Measurements from ENCODE around the gene COG1. TPM values are rescaled to one million over a fixed set of nuclear protein-coding genes. Genes with fewer than 3 reads are reported as not detected.
"Not testable (repeated sequence)": the region's sequence is repeated elsewhere in the genome, so short reads cannot be mapped to it uniquely, and the experiment has no call there.

The COG1 gene, protein sequence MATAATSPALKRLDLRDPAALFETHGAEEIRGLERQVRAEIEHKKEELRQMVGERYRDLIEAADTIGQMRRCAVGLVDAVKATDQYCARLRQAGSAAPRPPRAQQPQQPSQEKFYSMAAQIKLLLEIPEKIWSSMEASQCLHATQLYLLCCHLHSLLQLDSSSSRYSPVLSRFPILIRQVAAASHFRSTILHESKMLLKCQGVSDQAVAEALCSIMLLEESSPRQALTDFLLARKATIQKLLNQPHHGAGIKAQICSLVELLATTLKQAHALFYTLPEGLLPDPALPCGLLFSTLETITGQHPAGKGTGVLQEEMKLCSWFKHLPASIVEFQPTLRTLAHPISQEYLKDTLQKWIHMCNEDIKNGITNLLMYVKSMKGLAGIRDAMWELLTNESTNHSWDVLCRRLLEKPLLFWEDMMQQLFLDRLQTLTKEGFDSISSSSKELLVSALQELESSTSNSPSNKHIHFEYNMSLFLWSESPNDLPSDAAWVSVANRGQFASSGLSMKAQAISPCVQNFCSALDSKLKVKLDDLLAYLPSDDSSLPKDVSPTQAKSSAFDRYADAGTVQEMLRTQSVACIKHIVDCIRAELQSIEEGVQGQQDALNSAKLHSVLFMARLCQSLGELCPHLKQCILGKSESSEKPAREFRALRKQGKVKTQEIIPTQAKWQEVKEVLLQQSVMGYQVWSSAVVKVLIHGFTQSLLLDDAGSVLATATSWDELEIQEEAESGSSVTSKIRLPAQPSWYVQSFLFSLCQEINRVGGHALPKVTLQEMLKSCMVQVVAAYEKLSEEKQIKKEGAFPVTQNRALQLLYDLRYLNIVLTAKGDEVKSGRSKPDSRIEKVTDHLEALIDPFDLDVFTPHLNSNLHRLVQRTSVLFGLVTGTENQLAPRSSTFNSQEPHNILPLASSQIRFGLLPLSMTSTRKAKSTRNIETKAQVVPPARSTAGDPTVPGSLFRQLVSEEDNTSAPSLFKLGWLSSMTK
- total RNA-seq, result 10 to 100 TPM; 44.4 to 70.6 (median 58.0) TPM
- 10 to 100 TPM; 27.1 to 97.2 TPM for polyA plus RNA-seq
- long read RNA-seq, donor 1, transcript COG1-201 (14 exons, 3,079 nt), result major isoform, 23 of 131 reads
- long read RNA-seq, donor 1, partial matches to known transcripts, result 92 of 131 reads
- long read RNA-seq, donor 1, other reads (novel, unspliced or antisense), result 14 of 131 reads
- long read RNA-seq, donor 2, transcript COG1-201 (14 exons, 3,079 nt), result major isoform, 23 of 153 reads
- long read RNA-seq, donor 2, partial matches to known transcripts, result 117 of 153 reads
- long read RNA-seq, donor 2, other reads (novel, unspliced or antisense), result 11 of 153 reads
- long read RNA-seq, donor 3, transcript COG1-201 (14 exons, 3,079 nt), result major isoform, 24 of 240 reads
- long read RNA-seq, donor 3, partial matches to known transcripts, result 182 of 240 reads
- long read RNA-seq, donor 3, other reads (novel, unspliced or antisense), result 32 of 240 reads

GRCh38 chr17:73192894-73193701 lies at the start of gene COG1:
Gene COG1, plus strand, starts transcription at chr17:73193055. Its CDS starts 15 bp downstream, at chr17:73193070.
- ATAC-seq, result peak; percentile 88 to 93 (median 90)
- peaks cover 0 to 28% (median 19%) of the 10 kb centered on the region in 9 donors for H3K36me3 ChIP-seq
- peak; percentile 91 to 92 for DNase-seq
- TF ChIP-seq, protein P1, sequence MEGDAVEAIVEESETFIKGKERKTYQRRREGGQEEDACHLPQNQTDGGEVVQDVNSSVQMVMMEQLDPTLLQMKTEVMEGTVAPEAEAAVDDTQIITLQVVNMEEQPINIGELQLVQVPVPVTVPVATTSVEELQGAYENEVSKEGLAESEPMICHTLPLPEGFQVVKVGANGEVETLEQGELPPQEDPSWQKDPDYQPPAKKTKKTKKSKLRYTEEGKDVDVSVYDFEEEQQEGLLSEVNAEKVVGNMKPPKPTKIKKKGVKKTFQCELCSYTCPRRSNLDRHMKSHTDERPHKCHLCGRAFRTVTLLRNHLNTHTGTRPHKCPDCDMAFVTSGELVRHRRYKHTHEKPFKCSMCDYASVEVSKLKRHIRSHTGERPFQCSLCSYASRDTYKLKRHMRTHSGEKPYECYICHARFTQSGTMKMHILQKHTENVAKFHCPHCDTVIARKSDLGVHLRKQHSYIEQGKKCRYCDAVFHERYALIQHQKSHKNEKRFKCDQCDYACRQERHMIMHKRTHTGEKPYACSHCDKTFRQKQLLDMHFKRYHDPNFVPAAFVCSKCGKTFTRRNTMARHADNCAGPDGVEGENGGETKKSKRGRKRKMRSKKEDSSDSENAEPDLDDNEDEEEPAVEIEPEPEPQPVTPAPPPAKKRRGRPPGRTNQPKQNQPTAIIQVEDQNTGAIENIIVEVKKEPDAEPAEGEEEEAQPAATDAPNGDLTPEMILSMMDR (IDR thresholded peaks at IDR 0.05), result no peak
- H3K9me3 ChIP-seq, result no peaks in the 10 kb centered on the region
- intact Hi-C loops (cut with DNase I), result loop anchor here in 6 of 10 donors (1.0 to 5.0 kb wide), 6 partner anchors 39 to 636 kb away; partner anchors contain the start of gene CDC42EP4 (in 1 of the 6)
- H3K27ac ChIP-seq, result peak within 1 kb of the TSS; percentile 58 to 96 (median 90)
- H3K27me3 ChIP-seq, result no peaks in the 10 kb centered on the region
- peaks cover 3 to 25% (median 15%) of the 10 kb centered on the region in 9 donors for H3K4me1 ChIP-seq
- WGBS, 2 donors, result 1% methylated on average over 63 to 81 of the region's 84 CpGs
- peak within 1 kb of the TSS; percentile 67 to 98 (median 92) for H3K4me3 ChIP-seq

DNA sequence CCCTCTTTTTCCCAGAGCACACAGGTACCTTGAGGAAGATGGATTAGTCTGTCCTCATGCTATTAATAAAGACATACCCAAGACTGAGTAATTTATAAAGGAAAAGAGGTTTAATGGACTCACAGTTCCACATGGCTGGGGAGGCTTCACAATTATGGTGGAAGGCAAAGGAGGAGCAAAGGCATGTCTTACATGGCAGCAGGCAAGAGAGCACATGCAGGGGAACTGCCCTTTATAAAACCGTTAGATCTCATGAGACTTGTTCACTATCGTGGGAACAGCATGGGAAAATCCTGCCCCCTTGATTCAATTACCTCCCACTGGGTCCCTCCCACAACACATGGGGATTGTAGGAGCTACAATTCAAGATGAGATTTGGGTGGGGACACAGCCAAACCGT lies 48.6 kb upstream of the COG1 start:
- WGBS, 2 donors, result 78 to 80% methylated on average over 3 of the region's 3 CpGs
- DNase-seq; H3K36me3 ChIP-seq; H3K4me3 ChIP-seq; H3K27ac ChIP-seq; intact Hi-C loops (cut with DNase I); ATAC-seq: not testable (repeated sequence)
- peaks cover 0 to 29% (median 0%) of the 10 kb centered on the region in 11 donors for H3K9me3 ChIP-seq
- peaks cover 0 to 30% (median 0%) of the 10 kb centered on the region in 9 donors for H3K4me1 ChIP-seq
- peaks cover 0 to 20% (median 4%) of the 10 kb centered on the region in 7 donors for H3K27me3 ChIP-seq

- H3K4me1 ChIP-seq, result peaks cover 0 to 26% (median 0%) of the 10 kb centered on the region in 9 donors
- H3K36me3 ChIP-seq, result no peaks in the 10 kb centered on the region
- peaks cover 0 to 26% (median 6%) of the 10 kb centered on the region in 7 donors for H3K27me3 ChIP-seq
- WGBS, 2 donors, result 64 to 95% methylated on average over 2 of the region's 2 CpGs
- no peak overlapping the region for H3K27ac ChIP-seq
- no peak overlapping the region for H3K4me3 ChIP-seq
- no peak for DNase-seq
- peaks cover 0 to 40% (median 0%) of the 10 kb centered on the region in 11 donors for H3K9me3 ChIP-seq
- ATAC-seq, result no peak
- intact Hi-C loops (cut with DNase I), result no loop called here
- TF ChIP-seq, protein P1 (IDR thresholded peaks at IDR 0.05), result no peak
Observed at GRCh38 chr17:73145641-73146040, 47.2 kb upstream of the COG1 start.

- ATAC-seq; H3K27ac ChIP-seq; H3K36me3 ChIP-seq; intact Hi-C loops (cut with DNase I); H3K4me3 ChIP-seq; DNase-seq: not testable (repeated sequence)
- peaks cover 0 to 22% (median 6%) of the 10 kb centered on the region in 7 donors for H3K27me3 ChIP-seq
- H3K9me3 ChIP-seq, result peaks cover 0 to 40% (median 0%) of the 10 kb centered on the region in 11 donors
- H3K4me1 ChIP-seq, result peaks cover 0 to 13% (median 0%) of the 10 kb centered on the region in 9 donors
- WGBS, 2 donors, result 51 to 88% methylated on average over 6 to 11 of the region's 11 CpGs
Observed at GRCh38 chr17:73147791-73148190, 45.1 kb upstream of the COG1 start.
